Gastrocnemius medialis (tissue), 4 donors: ENCODE measurements around the gene ZNF57.

Experiments
- POLR2A ChIP-seq, 2 donors: fragments of 450-650 bp; IDR thresholded peaks; one replicate each; pipeline ENCODE4 v1.6.1; 2017; ENCODE audit warnings: antibody characterized with exemption in 2 of 2, mild to moderate bottlenecking in 2 of 2, moderate library complexity in 2 of 2
- TF ChIP-seq, protein P1 (sequence below), 5 experiments: fragments of 450-650 bp in 3 of 5; fragments of 200-600 bp in 2 of 5; sonication (generic) in 2 of 5; IDR thresholded peaks in 4 of 5; conservative IDR thresholded peaks in 1 of 5; 1 replicate in 4 of 5; 2 replicates in 1 of 5; pipeline ENCODE4 v1.5.1; 2016 to 2019; ENCODE audit warnings: antibody characterized with exemption in 5 of 5, mild to moderate bottlenecking in 3 of 5, moderate library complexity in 3 of 5

- TF ChIP-seq, protein P1, sequence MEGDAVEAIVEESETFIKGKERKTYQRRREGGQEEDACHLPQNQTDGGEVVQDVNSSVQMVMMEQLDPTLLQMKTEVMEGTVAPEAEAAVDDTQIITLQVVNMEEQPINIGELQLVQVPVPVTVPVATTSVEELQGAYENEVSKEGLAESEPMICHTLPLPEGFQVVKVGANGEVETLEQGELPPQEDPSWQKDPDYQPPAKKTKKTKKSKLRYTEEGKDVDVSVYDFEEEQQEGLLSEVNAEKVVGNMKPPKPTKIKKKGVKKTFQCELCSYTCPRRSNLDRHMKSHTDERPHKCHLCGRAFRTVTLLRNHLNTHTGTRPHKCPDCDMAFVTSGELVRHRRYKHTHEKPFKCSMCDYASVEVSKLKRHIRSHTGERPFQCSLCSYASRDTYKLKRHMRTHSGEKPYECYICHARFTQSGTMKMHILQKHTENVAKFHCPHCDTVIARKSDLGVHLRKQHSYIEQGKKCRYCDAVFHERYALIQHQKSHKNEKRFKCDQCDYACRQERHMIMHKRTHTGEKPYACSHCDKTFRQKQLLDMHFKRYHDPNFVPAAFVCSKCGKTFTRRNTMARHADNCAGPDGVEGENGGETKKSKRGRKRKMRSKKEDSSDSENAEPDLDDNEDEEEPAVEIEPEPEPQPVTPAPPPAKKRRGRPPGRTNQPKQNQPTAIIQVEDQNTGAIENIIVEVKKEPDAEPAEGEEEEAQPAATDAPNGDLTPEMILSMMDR (IDR thresholded peaks at IDR 0.05 in 4 of 5, conservative IDR thresholded peaks at IDR 0.05 in 1 of 5) = no peak
- TF ChIP-seq POLR2A (IDR thresholded peaks at IDR 0.05) = no peak
These were observed 45.9 kb upstream of the ZNF57 start for GRCh38 chr19:2854849-2855248.
